PC-3 (cell line): ENCODE results near the gene GRID2IP. TPM values are rescaled to one million over a fixed set of nuclear protein-coding genes. Genes with fewer than 3 reads are reported as not detected.
"Not testable (repeated sequence)": the region's sequence is repeated elsewhere in the genome, so short reads cannot be mapped to it uniquely, and the experiment has no call there.

Experiments used
- ATAC-seq: fragments of 200-7000 bp; cut with Tn5 transposase; 2 replicates; pipeline ENCODE4 v1.9.1; 2020; ENCODE audit warnings: mild to moderate bottlenecking, moderate library complexity
- BruUV-seq: library from RNA; stranded (reverse); fragments of 400-500 nt; replicated peaks from 2 replicates; lab custom pipeline; 2021; lab: Mats Ljungman, UMichigan
- CTCF ChIA-PET: fragments of 300-600 bp; sonication (Branson Sonifier 250); formaldehyde crosslinking; loops from one replicate; lab custom pipeline; 2022; ENCODE audit warnings: antibody characterized with exemption; lab: Charles Lee
- POLR2A ChIA-PET: fragments of 300-600 bp; sonication (Branson Sonifier 250); formaldehyde crosslinking; loops from one replicate; lab custom pipeline; 2022; ENCODE audit warnings: antibody characterized with exemption; ENCODE audit not compliant: unreplicated experiment; lab: Charles Lee
- DNase-seq: peaks from one replicate; pipeline ENCODE4 v3.0.0-alpha.2; 2015
- H2AFZ ChIP-seq: fragments of 300-600 bp; sonication (generic); 2 replicates; pipeline ENCODE4 v1.6.0; 2016; ENCODE audit warnings: antibody characterized with exemption, low read length
- H3F3A ChIP-seq: fragments of 300-600 bp; sonication (generic); one replicate; pipeline ENCODE4 v1.6.0; 2017; ENCODE audit warnings: antibody characterized with exemption, low read length, control low read depth, mild to moderate bottlenecking; ENCODE audit not compliant: unreplicated experiment
- H3K27ac ChIP-seq: fragments of 300-600 bp; sonication (generic); 2 replicates; pipeline ENCODE4 v1.5.1; 2016; ENCODE audit warnings: mild to moderate bottlenecking, low read length
- H3K27me3 ChIP-seq: fragments of 300-600 bp; sonication (generic); 2 replicates; pipeline ENCODE4 v1.6.1; 2016; ENCODE audit warnings: low read length, mixed read lengths
- H3K36me3 ChIP-seq: fragments of 300-600 bp; sonication (generic); 2 replicates; pipeline ENCODE4 v1.6.1; 2016; ENCODE audit warnings: low read depth, mixed run types, low read length, mixed read lengths
- H3K4me1 ChIP-seq: fragments of 300-600 bp; sonication (generic); 2 replicates; pipeline ENCODE4 v1.5.1; 2016; ENCODE audit warnings: low read length; ENCODE audit not compliant: insufficient read depth
- H3K4me2 ChIP-seq: fragments of 300-600 bp; sonication (generic); 2 replicates; pipeline ENCODE4 v1.6.0; 2016; ENCODE audit warnings: low read length
- H3K4me3 ChIP-seq: fragments of 300-600 bp; sonication (generic); 2 replicates; pipeline ENCODE4 v1.5.1; 2016; ENCODE audit warnings: mild to moderate bottlenecking, low read length, mixed read lengths
- H3K79me2 ChIP-seq: fragments of 300-600 bp; sonication (generic); 2 replicates; pipeline ENCODE4 v1.6.1; 2017; ENCODE audit warnings: low read length, mixed read lengths
- H3K9ac ChIP-seq: fragments of 300-600 bp; sonication (generic); 2 replicates; pipeline ENCODE4 v1.6.0; 2016; ENCODE audit warnings: mild to moderate bottlenecking, low read length
- H3K9me2 ChIP-seq: fragments of 300-600 bp; sonication (generic); replicated peaks from 2 replicates; pipeline ENCODE4 v1.6.1; 2016; ENCODE audit warnings: mixed run types, low read length, mixed read lengths
- H3K9me3 ChIP-seq: fragments of 300-600 bp; sonication (generic); 2 replicates; pipeline ENCODE4 v1.6.1; 2016; ENCODE audit warnings: low read length, mixed read lengths
- H4K20me1 ChIP-seq: fragments of 300-600 bp; sonication (generic); 2 replicates; pipeline ENCODE4 v1.6.1; 2016; ENCODE audit warnings: low read length, mixed read lengths
- EZH2 ChIP-seq: fragments of 300-600 bp; sonication (generic); IDR thresholded peaks from one replicate; pipeline ENCODE4 v1.6.1; 2017; ENCODE audit warnings: antibody characterized with exemption, mild to moderate bottlenecking, low read length; ENCODE audit not compliant: unreplicated experiment
- EZH2phosphoT487 ChIP-seq: fragments of 300-600 bp; sonication (generic); IDR thresholded peaks from 2 replicates; pipeline ENCODE4 v1.6.1; 2018; ENCODE audit warnings: mild to moderate bottlenecking, antibody characterized with exemption, low read length, borderline replicate concordance
- intact Hi-C: fragments of 100-400 bp; cut with micrococcal nuclease; formaldehyde crosslinking; loops from 2 replicates; pipeline ENCODE4 v1.9.0; 2023
- total RNA-seq: library from RNA; depleted of rRNA; stranded (reverse); fragments of >200 nt; gene quantifications from 2 replicates; pipeline ENCODE4 v1.2.3, GENCODE V29; 2014
- TF ChIP-seq, protein P1 (sequence below): fragments of 300-600 bp; sonication (generic); conservative IDR thresholded peaks from 2 replicates; pipeline ENCODE4 v1.5.1; 2017; ENCODE audit warnings: antibody characterized with exemption, low read depth, mild to moderate bottlenecking, low read length

GRID2IP gene
- total RNA-seq, 1 experiment from 2014 or later: not detected

DNA sequence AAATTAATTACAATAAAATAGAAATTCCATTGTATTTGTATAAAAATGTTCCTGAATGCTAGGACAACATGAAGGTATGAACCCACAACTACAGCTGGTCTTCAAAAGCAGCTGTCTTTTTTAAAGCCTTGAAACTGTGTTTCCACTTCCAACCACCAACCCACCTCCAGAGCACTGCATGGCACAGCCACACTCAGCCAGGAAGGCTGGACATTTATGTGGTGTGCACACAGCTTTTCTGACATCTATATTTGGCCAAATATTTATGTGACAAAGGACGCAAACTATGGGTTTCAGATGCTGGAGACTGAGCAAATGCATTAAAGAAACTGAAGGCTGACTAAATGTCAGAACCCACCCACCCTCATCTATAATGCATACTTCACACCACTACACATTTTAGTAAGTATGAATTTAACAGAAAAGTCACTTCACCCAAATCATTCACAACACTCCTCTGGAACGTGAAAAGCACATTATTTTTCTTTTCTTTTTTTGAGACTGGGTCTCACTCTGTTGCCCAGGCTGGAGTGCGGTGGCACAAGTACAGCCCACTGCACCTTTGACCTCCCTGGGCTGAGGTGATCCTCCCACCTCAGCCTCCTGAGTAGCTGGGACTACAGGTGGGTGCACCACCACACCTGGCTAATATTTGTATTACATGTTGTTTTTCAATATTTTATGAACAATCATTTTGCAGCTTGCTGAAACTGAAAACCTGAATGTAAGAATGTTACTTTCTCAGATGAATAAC lies 75.7 kb downstream of the GRID2IP start:
- Histone ChIP-seq H4K20me1 (peaks cover 65% of the 10 kb centered on the region), H3K79me2 (peaks cover 89% of the 10 kb centered on the region), H3K27me3 (no peaks in the 10 kb centered on the region), H3K4me3 (no peak overlapping the region), H3K9me3 (no peaks in the 10 kb centered on the region), H2AFZ (no peak overlapping the region), H3K36me3 (peaks cover 37% of the 10 kb centered on the region; the same call in 1 of the 2 replicates), H3K27ac (no peak overlapping the region), H3K9me2 (no peaks in the 10 kb centered on the region), H3F3A (no peaks in the 10 kb centered on the region), H3K4me2 (no peak overlapping the region), H3K4me1 (peaks cover 6% of the 10 kb centered on the region), H3K9ac (no peak overlapping the region)
- ATAC-seq: no peak
- CTCF ChIA-PET: no interaction called here
- POLR2A ChIA-PET: interaction anchor here (0.6 kb wide), 2 partner anchors 15 to 136 kb away, joined by 3 to 8 read pairs; no protein-coding TSS in a partner anchor
- no TSS peak for BruUV-seq
- intact Hi-C loops: no loop called here
- TF ChIP-seq EZH2phosphoT487 (no peak), EZH2 (no peak)
- TF ChIP-seq, protein P1, sequence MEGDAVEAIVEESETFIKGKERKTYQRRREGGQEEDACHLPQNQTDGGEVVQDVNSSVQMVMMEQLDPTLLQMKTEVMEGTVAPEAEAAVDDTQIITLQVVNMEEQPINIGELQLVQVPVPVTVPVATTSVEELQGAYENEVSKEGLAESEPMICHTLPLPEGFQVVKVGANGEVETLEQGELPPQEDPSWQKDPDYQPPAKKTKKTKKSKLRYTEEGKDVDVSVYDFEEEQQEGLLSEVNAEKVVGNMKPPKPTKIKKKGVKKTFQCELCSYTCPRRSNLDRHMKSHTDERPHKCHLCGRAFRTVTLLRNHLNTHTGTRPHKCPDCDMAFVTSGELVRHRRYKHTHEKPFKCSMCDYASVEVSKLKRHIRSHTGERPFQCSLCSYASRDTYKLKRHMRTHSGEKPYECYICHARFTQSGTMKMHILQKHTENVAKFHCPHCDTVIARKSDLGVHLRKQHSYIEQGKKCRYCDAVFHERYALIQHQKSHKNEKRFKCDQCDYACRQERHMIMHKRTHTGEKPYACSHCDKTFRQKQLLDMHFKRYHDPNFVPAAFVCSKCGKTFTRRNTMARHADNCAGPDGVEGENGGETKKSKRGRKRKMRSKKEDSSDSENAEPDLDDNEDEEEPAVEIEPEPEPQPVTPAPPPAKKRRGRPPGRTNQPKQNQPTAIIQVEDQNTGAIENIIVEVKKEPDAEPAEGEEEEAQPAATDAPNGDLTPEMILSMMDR: no peak
- DNase-seq: no peak

DNA sequence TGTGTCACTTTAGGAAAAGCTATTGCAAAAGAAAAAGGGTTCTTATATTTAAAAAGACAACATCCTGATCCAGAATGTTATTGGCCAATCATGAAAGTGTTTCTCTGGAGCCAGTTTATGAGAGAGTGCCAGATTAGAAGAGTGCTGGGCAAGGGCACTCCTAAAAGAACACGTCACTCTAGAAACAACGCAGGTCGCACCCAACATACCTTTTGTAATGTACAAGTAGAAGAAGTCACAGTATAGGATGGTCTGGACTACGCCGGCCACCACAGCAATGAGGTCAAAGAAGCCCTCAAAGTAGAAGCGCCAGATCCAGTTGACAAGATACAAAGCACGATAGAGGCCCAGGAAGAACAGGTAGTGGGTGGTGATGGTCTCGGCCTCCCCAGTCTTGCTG lies 85.4 kb downstream of the GRID2IP start:
- Histone ChIP-seq H3K9me2 (no peaks in the 10 kb centered on the region), H3K27ac (no peak overlapping the region), H3K4me3 (no peak overlapping the region), H2AFZ (no peak overlapping the region), H3K9ac (no peak overlapping the region), H3K27me3 (no peaks in the 10 kb centered on the region), H3K4me1 (no peaks in the 10 kb centered on the region), H3K9me3 (no peaks in the 10 kb centered on the region), H3K4me2 (no peak overlapping the region), H4K20me1 (no peaks in the 10 kb centered on the region), H3F3A (no peaks in the 10 kb centered on the region), H3K36me3 (peaks cover 59% of the 10 kb centered on the region), H3K79me2 (no peaks in the 10 kb centered on the region)
- ChIA-PET CTCF (no interaction called here), POLR2A (no interaction called here)
- DNase-seq (no peak), ATAC-seq (no peak)
- BruUV-seq: no TSS peak
- intact Hi-C loops: no loop called here
- TF ChIP-seq EZH2: no peak
- no peak for TF ChIP-seq EZH2phosphoT487
- TF ChIP-seq, protein P1: no peak

DNA sequence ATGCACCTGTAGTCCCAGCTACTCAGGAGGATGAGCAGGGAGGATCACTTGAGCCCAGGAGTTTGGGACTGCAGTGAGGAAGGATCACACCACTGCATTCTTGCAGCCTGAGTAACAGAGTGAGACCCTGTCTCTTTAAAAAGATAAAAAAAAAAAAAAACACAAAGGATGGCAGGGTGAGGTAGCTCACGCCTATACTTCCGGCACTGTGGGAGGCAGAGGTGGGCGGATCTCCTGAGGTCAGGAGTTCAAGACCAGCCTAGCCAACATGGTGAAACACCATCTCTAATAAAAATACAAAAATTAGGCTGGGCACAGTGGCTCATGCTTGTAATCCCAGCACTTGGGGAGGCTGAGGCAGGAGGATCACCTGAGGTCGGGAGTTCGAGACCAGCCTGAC lies 87.7 kb downstream of the GRID2IP start:
- BruUV-seq, H3K9me3 ChIP-seq, H3K9me2 ChIP-seq, H3F3A ChIP-seq, H3K9ac ChIP-seq, H4K20me1 ChIP-seq, ATAC-seq, H3K27ac ChIP-seq, H3K27me3 ChIP-seq, H3K4me1 ChIP-seq, intact Hi-C loops, H3K4me3 ChIP-seq, H3K79me2 ChIP-seq, CTCF ChIA-PET, DNase-seq, H3K4me2 ChIP-seq, H2AFZ ChIP-seq: not testable (repeated sequence)
- H3K36me3 ChIP-seq: peaks cover 54% of the 10 kb centered on the region
- POLR2A ChIA-PET: interaction anchor here (0.6 kb wide), 1 partner anchor 16 kb away, joined by 3 read pairs; the partner anchor contains the start of gene DAGLB
